Loucy (cell line): ENCODE measurements around the gene GLMN.

ENCODE experiments used
- H2AFZ ChIP-seq: fragments of 200-600 bp; sonication (generic); 2 replicates; pipeline ENCODE4 v1.6.0; 2016; ENCODE audit warnings: antibody characterized with exemption, mild to moderate bottlenecking, low read length, moderate library complexity
- H3F3A ChIP-seq: fragments of 200-600 bp; 2 replicates; pipeline ENCODE4 v1.6.0; 2016; ENCODE audit warnings: antibody characterized with exemption, low read depth, mild to moderate bottlenecking
- H3K27me3 ChIP-seq: fragments of 200-600 bp; sonication (generic); 2 replicates; pipeline ENCODE4 v1.6.1; 2014; ENCODE audit warnings: low read length, mild to moderate bottlenecking; ENCODE audit not compliant: insufficient read depth, poor library complexity, severe bottlenecking
- H3K36me3 ChIP-seq: fragments of 200-600 bp; sonication (generic); 2 replicates; pipeline ENCODE4 v1.6.1; 2016; ENCODE audit warnings: low read length; ENCODE audit not compliant: insufficient read depth
- H3K4me1 ChIP-seq: fragments of 200-600 bp; sonication (generic); 2 replicates; pipeline ENCODE4 v1.5.1; 2014; ENCODE audit warnings: low read length, mild to moderate bottlenecking; ENCODE audit not compliant: insufficient read depth, poor library complexity, severe bottlenecking
- H3K4me2 ChIP-seq: fragments of 200-600 bp; sonication (generic); 2 replicates; pipeline ENCODE4 v1.6.0; 2014; ENCODE audit warnings: antibody characterized with exemption, low read length, low read depth, mild to moderate bottlenecking; ENCODE audit not compliant: poor library complexity, severe bottlenecking
- H3K4me3 ChIP-seq: fragments of 200-600 bp; sonication (generic); 2 replicates; pipeline ENCODE4 v1.5.1; 2014; ENCODE audit warnings: low read length, mild to moderate bottlenecking, mixed read lengths; ENCODE audit not compliant: poor library complexity, severe bottlenecking
- H3K79me2 ChIP-seq: fragments of 200-600 bp; sonication (generic); 2 replicates; pipeline ENCODE4 v1.6.1; 2014; ENCODE audit warnings: low read length; ENCODE audit not compliant: insufficient read depth
- H3K9ac ChIP-seq: fragments of 200-600 bp; sonication (generic); 2 replicates; pipeline ENCODE4 v1.6.0; 2014; ENCODE audit warnings: mild to moderate bottlenecking, low read depth, low read length, moderate library complexity; ENCODE audit not compliant: poor library complexity, severe bottlenecking
- H3K9me2 ChIP-seq: fragments of 200-600 bp; sonication (generic); replicated peaks from 2 replicates; pipeline ENCODE4 v1.6.1; 2016; ENCODE audit warnings: low read depth, low read length, mixed read lengths
- H3K9me3 ChIP-seq: fragments of 200-600 bp; sonication (generic); 2 replicates; pipeline ENCODE4 v1.6.1; 2014; ENCODE audit warnings: mild to moderate bottlenecking, antibody characterized with exemption, low read length, low read depth; ENCODE audit not compliant: insufficient read depth
- H4K20me1 ChIP-seq: fragments of 200-600 bp; sonication (generic); 2 replicates; pipeline ENCODE4 v1.6.0; 2014; ENCODE audit warnings: antibody characterized with exemption, low read length, mild to moderate bottlenecking; ENCODE audit not compliant: insufficient read depth, poor library complexity, severe bottlenecking
- CTCF ChIP-seq: fragments of 200-600 bp; sonication (generic); conservative IDR thresholded peaks from 2 replicates; pipeline ENCODE4 v1.5.1; 2014; ENCODE audit warnings: mild to moderate bottlenecking, antibody characterized with exemption, low read length
- EZH2phosphoT487 ChIP-seq: fragments of 200-600 bp; IDR thresholded peaks from 2 replicates; pipeline ENCODE4 v1.6.1; 2018; ENCODE audit warnings: antibody characterized with exemption, mild to moderate bottlenecking, moderate library complexity, borderline replicate concordance

Gene GLMN

GRCh38 chr1:92217721-92218120 lies 81.1 kb downstream of the GLMN start, which contains the start of gene C1orf146:
Gene C1orf146 (plus strand): TSS chr1:92217915. CDS start chr1:92231421, 13,506 bp downstream.
- Histone ChIP-seq H2AFZ (no peak within 1 kb of the TSS), H3K79me2 (no peaks in the 10 kb centered on the region), H3K4me1 (no peaks in the 10 kb centered on the region), H3K4me3 (no peak within 1 kb of the TSS), H3K9ac (no peak within 1 kb of the TSS), H3K36me3 (no peaks in the 10 kb centered on the region), H3K9me3 (no peaks in the 10 kb centered on the region), H3F3A (no peaks in the 10 kb centered on the region), H3K27me3 (no peaks in the 10 kb centered on the region), H3K4me2 (no peak within 1 kb of the TSS), H4K20me1 (no peaks in the 10 kb centered on the region), H3K9me2 (no peaks in the 10 kb centered on the region)
- no peak for TF ChIP-seq EZH2phosphoT487
- TF ChIP-seq CTCF = no peak

- H3K4me2 ChIP-seq = peak overlapping the region; percentile 56
These were observed 87.6 kb downstream of the GLMN start for GRCh38 chr1:92211166-92211565.

GRCh38 chr1:92210701-92211100 lies 88.1 kb downstream of the GLMN start:
- TF ChIP-seq EZH2phosphoT487 (no peak), CTCF (no peak)
- Histone ChIP-seq H3K4me1 (peaks cover 24% of the 10 kb centered on the region), H3K9me2 (no peaks in the 10 kb centered on the region), H3K9me3 (no peaks in the 10 kb centered on the region), H3K27me3 (no peaks in the 10 kb centered on the region), H3K79me2 (no peaks in the 10 kb centered on the region), H2AFZ (no peak overlapping the region), H3K4me3 (peak overlapping the region; percentile 36), H4K20me1 (no peaks in the 10 kb centered on the region), H3F3A (no peaks in the 10 kb centered on the region), H3K9ac (no peak overlapping the region), H3K36me3 (no peaks in the 10 kb centered on the region), H3K4me2 (peak overlapping the region; percentile 56)

More at GRCh38 chr1:92211166-92211565, 87.6 kb downstream of the GLMN start:
- Histone ChIP-seq H4K20me1 (no peaks in the 10 kb centered on the region), H3K9ac (no peak overlapping the region), H3K36me3 (no peaks in the 10 kb centered on the region), H3K27me3 (no peaks in the 10 kb centered on the region), H3K4me1 (peaks cover 24% of the 10 kb centered on the region), H3F3A (no peaks in the 10 kb centered on the region), H2AFZ (no peak overlapping the region), H3K9me3 (no peaks in the 10 kb centered on the region), H3K4me3 (no peak overlapping the region), H3K9me2 (no peaks in the 10 kb centered on the region), H3K79me2 (no peaks in the 10 kb centered on the region)
- TF ChIP-seq CTCF = no peak
- TF ChIP-seq EZH2phosphoT487 = no peak
